AG09319 (cell line): Measurements from ENCODE around the gene KLHL5.

ENCODE experiments used
- DNase-seq: peaks from one replicate; pipeline ENCODE4 v3.0.0-alpha.2; 2010; ENCODE audit warnings: low read depth; ENCODE audit errors: extremely low read depth
- CTCF ChIP-seq: IDR thresholded peaks from 2 replicates; pipeline ENCODE4 v1.5.1; 2011; ENCODE audit warnings: low read depth, mild to moderate bottlenecking, inconsistent platforms, low read length, moderate library complexity

The KLHL5 gene

GRCh38 chr4:39044956-39045826 lies 16.8 kb upstream of the KLHL5 start:
- TF ChIP-seq CTCF, result no peak
- DNase-seq, result no peak

GRCh38 chr4:39045827-39046221 lies 16.2 kb upstream of the KLHL5 start:
- DNase-seq, result no peak

DNA sequence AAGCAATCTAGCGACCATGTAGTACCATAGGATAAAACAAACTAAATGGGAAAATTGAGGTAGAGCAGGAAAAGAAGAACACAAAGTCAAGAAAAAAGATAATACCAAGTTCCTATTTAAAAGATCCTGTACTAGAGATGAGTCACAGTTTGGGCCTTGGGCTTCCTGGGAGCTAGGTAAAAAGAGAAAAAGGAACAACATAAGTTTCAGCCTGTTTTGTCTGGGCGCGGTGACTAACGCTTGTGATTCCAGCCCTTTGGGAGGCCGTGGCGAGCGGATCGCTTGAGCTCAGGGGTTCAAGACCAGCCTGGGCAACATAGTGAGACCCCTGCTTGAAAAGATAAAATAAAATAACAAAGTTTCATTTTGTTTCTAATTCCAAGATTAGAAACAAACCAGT lies 15.8 kb upstream of the KLHL5 start:
- TF ChIP-seq CTCF, result no peak
- no peak for DNase-seq

More at GRCh38 chr4:39045827-39046221, 16.2 kb upstream of the KLHL5 start:
- TF ChIP-seq CTCF, result no peak

DNA sequence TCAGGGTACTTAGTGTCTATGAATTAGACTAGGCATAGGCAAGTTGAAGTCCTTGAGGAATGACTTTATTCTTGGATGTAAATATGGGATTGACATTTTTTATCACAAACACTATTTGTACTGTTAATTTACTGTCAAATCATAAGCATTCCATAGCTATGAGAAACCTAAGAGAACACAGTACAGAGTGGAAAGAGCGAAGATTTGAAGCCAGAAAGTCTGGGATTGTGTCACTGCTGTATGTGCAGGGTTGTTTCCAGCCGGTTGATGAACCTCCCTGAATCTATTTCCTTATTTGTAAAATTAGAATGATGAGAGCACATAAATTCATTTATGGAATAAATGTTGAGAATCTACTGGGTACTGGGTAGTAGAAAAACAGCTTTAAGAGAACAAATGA lies 14.4 kb upstream of the KLHL5 start:
- no peak for TF ChIP-seq CTCF
- DNase-seq, result no peak

- DNase-seq, result no peak
- no peak for TF ChIP-seq CTCF
These were observed 13.7 kb upstream of the KLHL5 start for GRCh38 chr4:39048311-39048710.

DNA sequence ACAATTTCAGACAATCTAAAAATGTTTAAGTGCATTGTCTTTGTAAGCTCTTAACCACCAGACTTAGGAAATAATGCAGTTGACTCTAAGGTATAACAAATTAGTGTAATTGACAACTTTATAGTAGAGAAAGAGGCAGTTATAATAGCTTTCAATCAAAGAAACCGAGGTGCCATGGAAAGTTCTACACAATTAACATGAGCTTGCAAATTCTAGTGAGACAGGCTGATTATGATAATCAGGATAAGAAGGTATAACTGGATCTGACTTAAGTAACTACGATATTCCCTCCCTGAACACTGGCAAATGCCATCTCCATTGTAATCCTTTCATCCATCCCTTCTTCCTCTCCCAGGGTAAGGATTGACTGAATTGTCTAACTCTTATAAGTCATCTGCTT lies 11.4 kb upstream of the KLHL5 start:
- TF ChIP-seq CTCF, result no peak

GRCh38 chr4:39051492-39051891 lies 10.5 kb upstream of the KLHL5 start:
- no peak for DNase-seq
- no peak for TF ChIP-seq CTCF

More for the DNA sequence above, 11.4 kb upstream of the KLHL5 start:
- no peak for DNase-seq
